ENCODE measurements around the gene DHH. TPM values are rescaled to one million over a fixed set of nuclear protein-coding genes. Genes with fewer than 3 reads are reported as not detected.

The DHH gene
- total and polyA plus RNA-seq, 10 of the 15 experiments (the other 5 are each of a cell fraction or from before 2014, with no cell fraction given) = 0.01 TPM; not detected in 9

DNA sequence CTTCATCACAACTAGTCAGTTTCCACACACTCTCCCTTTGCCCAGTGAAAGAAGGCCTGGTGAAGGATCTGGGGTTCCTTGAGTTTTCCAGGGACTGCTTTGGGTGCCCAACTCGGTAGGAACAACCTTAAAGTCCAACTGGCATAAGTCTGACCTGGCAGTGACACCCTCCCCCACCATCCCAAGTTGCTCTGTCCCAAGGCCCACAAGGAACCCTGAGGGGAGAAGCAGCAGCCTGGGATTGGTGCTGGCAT lies 35.6 kb downstream of the DHH start:
- Histone ChIP-seq H3K79me2 (ENCODE audit: control insufficient read depth, insufficient read depth, low read length) (peaks cover 73% of the 10 kb centered on the region), H3K9me3 (replicated peaks; ENCODE audit: control insufficient read depth, insufficient read depth, low read length) (no peaks in the 10 kb centered on the region), H3K36me3 (ENCODE audit: control insufficient read depth in 2 of 2, insufficient read depth in 2 of 2, low read length in 1 of 2) (peaks cover 6 to 9% of the 10 kb centered on the region in 2 experiments), H3K4me1 (ENCODE audit: control insufficient read depth, insufficient read depth, low read length) (peaks cover 6% of the 10 kb centered on the region), H3K27me3 (replicated peaks in 1 of 2; ENCODE audit: control insufficient read depth in 2 of 2, insufficient read depth in 2 of 2, low read length in 1 of 2) (no peaks in the 10 kb centered on the region), H3K27ac (ENCODE audit: control insufficient read depth, insufficient read depth) (peak overlapping the region; percentile 99), H3K4me2 (ENCODE audit: control insufficient read depth, insufficient read depth) (peak overlapping the region; percentile 88), H4K20me1 (ENCODE audit: control insufficient read depth, insufficient read depth) (peaks cover 16% of the 10 kb centered on the region; the same call in 1 of the 2 replicates), H2AFZ (ENCODE audit: control insufficient read depth, low read depth, low read length) (no peak overlapping the region), H3K4me3 (peak overlapping the region; percentile 99), H3K9ac (ENCODE audit: control insufficient read depth, insufficient read depth, low read length) (peak overlapping the region; percentile 98)
- in situ Hi-C loops (cut with MboI) (no loop called here), intact Hi-C loops (cut with micrococcal nuclease; ENCODE audit: unreplicated experiment) (no loop called here)
- ChIA-PET POLR2A (interaction anchor here (0.6 to 5.4 kb wide), 8 partner anchors 8 to 73 kb away, joined by 3 to 32 read pairs (median 4); partner anchors contain the start of genes RHEBL1 and TUBA1B), SMC1A (ENCODE audit: uncharacterized antibody, unreplicated experiment) (interaction anchor here (1.2 to 1.3 kb wide), 4 partner anchors 21 to 208 kb away, joined by 3 to 4 read pairs (median 4); partner anchors contain the start of genes DDX23 and DHH), RAD21 (ENCODE audit: unreplicated experiment) (interaction anchor here (1.0 to 1.5 kb wide), 4 partner anchors 9 to 614 kb away, joined by 3 to 5 read pairs (median 4); partner anchors contain the start of gene RHEBL1), CTCF (interaction anchor here (1.0 to 5.0 kb wide), 7 partner anchors 12 to 206 kb away, joined by 3 to 26 read pairs (median 4); no protein-coding TSS in a partner anchor)
- ATAC-seq = no peak
- DNase-seq (ENCODE audit: low read depth, low spot score) = no peak
- FAIRE-seq = no peak
- no TSS peak for BruUV-seq (replicated peaks)
- TF ChIP-seq ZBED1 (IDR thresholded peaks at IDR 0.05; ENCODE audit: borderline replicate concordance) (no peak), LARP7 (IDR thresholded peaks at IDR 0.05) (no peak), TCF7 (IDR thresholded peaks at IDR 0.05; ENCODE audit: borderline replicate concordance) (no peak), MYC (IDR thresholded peaks at IDR 0.05; ENCODE audit: insufficient read depth, insufficient read length, insufficient replicate concordance, low read length, severe bottlenecking) (no peak), BHLHE40 (IDR thresholded peaks at IDR 0.05; ENCODE audit: borderline replicate concordance in 1 of 2, low read depth in 2 of 2, low read length in 1 of 2) (no peak), IRF4 (IDR thresholded peaks at IDR 0.05; ENCODE audit: low read depth, low read length) (no peak), HDAC2 (IDR thresholded peaks at IDR 0.05) (no peak), RELA (IDR thresholded peaks at IDR 0.05; ENCODE audit: borderline replicate concordance, partially characterized antibody) (no peak), TAF1 (IDR thresholded peaks at IDR 0.05; ENCODE audit: borderline replicate concordance, low read depth, low read length) (no peak), ZNF384 (IDR thresholded peaks at IDR 0.05; ENCODE audit: borderline replicate concordance, low read depth, low read length) (no peak), SREBF1 (IDR thresholded peaks at IDR 0.05; ENCODE audit: low read length) (no peak), KAT2A (conservative IDR thresholded peaks at IDR 0.05; ENCODE audit: control insufficient read depth, low read depth, low read length) (no peak), GATAD2B (conservative IDR thresholded peaks at IDR 0.05; ENCODE audit: low read depth) (no peak), CBX3 (IDR thresholded peaks at IDR 0.05; ENCODE audit: borderline replicate concordance, low read depth) (no peak)
- 0% methylated on average over 1 of the region's 1 CpG for WGBS (ENCODE audit: insufficient coverage, insufficient replicate concordance, low lambda C conversion rate, missing lambda C conversion rate)
